Fibroblast of gingiva (primary cell): Measurements from ENCODE around the gene CASK.
"Not testable (repeated sequence)": the region's sequence is repeated elsewhere in the genome, so short reads cannot be mapped to it uniquely, and the experiment has no call there.

Source experiments
- DNase-seq: peaks from one replicate; pipeline ENCODE4 v3.0.0-alpha.2; 2011; ENCODE audit warnings: low read depth

The CASK gene

GRCh38 chrX:41646201-41646600, 277.2 kb downstream of the CASK start:
- not testable (repeated sequence) for DNase-seq

GRCh38 chrX:41634284-41634683, 289.1 kb downstream of the CASK start:
- DNase-seq = peak; percentile 35

DNA sequence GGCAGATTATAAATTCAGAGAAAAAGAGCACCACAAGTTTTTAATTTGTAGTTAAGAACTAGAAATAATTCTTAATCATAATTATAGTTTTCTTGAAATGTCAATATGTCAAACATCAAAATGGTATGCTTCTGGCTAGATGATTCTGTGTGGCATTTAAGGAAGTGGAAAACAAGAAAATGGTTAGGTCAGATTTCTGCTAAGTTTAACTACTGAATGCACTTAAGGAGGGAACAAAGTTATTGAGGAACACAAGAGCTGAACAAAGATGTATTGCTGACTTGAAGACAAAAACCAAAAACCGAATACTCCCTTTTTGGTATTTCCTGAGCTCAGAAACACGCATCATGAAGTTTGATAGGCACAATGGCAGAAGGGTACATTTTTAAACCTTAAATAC, 293.3 kb downstream of the CASK start:
- DNase-seq = no peak

GRCh38 chrX:41629539-41629938, 293.8 kb downstream of the CASK start:
- no peak for DNase-seq

GRCh38 chrX:41621222-41621723, 302.1 kb downstream of the CASK start:
- no peak for DNase-seq

DNA sequence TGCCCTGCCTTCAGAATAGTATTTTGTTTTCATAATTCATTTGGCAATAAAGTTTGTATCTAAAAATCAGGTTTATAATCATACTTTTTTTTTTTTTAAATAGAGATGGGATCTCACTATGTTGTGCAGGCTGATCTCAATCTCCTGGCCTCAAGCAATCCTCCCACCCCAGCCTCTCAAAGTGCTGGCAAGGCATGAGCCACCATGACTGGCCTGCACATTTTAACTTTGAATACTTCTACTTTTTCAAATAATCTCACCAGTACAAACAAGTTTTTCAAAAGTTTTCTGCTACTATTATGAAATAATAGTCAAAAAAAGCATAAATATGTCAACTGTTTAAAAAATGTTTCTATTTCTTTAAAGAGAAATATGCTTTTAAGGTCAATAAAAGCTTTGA, 304.1 kb downstream of the CASK start:
- no peak for DNase-seq

GRCh38 chrX:41616935-41617334, 306.4 kb downstream of the CASK start:
- no peak for DNase-seq

DNA sequence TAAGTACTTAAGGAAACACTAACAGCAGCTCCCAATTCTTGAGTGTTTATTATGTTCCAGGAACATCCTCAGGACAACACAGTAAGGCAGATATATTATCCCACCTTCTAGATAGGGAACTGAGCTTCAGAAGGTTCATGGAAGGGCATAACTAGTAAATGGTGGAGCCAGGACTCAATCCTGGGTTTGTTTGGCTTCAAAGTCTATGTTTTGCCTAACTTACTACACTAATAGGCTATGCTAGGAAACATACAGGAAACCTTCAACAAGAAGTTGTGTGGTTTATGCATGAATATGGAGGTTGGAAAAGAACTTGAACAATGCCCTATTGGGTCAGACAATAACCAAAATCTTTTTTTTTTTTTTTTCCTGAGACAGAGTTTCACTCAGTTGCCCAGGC, 307.1 kb downstream of the CASK start:
- no peak for DNase-seq

DNA sequence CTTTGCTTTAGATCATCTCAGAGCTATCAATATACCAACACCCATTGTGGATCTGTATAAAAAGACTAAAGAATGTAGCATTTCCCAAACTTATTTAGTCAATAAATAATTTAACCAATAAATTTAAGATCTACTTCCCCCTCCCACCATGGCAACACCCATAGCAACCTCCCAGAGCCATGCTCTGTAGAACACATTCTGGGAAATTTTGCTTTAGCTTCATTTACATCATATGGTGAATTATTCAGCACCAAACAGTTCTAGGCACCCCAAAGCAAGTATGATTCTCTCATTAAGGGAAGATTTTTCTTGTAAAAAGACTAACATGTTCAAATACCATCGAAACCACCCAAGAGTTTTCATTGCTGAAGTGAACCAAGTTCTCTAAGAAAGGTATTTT, 315.1 kb downstream of the CASK start:
- no peak for DNase-seq

- DNase-seq = no peak
Observed at GRCh38 chrX:41607264-41607832, 316.0 kb downstream of the CASK start.

DNA sequence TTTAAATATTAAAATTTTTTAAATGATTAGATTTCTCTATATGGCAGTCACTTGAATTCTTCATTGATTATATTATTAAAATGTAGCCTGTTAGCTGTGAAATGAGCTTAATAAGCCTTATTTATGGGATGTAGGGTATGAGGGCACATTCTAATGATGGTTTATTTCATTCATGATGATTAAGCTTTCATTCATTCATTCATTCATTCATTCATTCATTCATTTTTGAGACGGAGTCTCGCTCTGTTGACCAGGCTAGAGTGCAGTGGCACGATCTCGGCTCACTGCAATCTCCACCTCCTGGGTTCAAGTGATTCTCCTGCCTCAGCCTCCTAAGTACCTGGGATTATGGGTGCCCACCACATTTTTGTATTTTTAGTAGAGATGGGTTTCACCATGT, 317.3 kb downstream of the CASK start:
- DNase-seq = not testable (repeated sequence)

- DNase-seq = no peak
Observed at GRCh38 chrX:41604766-41605543, 318.4 kb downstream of the CASK start.

GRCh38 chrX:41604177-41604576, 319.2 kb downstream of the CASK start:
- DNase-seq = no peak

DNA sequence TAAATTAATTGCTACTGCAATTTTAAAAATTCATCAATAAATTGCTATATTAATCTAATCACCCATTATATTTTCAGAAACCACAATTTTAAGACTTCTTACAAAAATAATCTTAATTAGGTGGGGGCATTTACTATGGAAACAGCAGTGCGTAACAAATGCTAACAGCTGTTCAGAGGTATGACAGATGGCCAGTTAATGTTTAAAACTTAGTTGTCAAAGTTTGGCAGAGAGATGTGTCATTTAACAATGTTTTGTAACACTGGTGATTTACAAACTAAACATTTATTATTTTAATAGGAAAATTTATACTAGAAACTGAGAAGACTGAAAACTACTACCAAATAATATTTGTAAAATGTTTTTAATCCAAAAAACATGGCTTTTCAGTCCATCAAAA, 319.8 kb downstream of the CASK start:
- DNase-seq = no peak

GRCh38 chrX:41602816-41603345, 320.5 kb downstream of the CASK start:
- peak; percentile 1 for DNase-seq

DNA sequence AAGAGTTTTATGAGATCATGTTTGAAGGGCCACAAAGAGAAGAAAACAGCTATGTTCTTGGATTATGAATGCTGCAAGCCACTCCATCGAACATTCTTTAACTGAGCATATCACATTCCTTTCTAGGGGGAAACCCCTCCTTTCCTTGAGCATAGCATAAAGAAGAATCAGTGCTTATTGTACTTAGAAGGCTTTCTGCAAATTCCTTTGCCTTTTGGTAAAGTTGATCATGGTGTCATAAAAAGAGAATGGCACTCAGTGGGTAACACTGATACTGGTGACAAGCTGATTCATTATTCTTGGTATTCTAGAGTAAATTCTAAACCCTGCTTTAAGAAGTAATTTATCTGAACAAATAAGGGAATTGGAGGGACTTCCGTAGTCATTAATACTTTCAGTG, 323.1 kb downstream of the CASK start:
- DNase-seq = peak; percentile 6

- DNase-seq = no peak
Observed at GRCh38 chrX:41599507-41599906, 323.8 kb downstream of the CASK start.

DNA sequence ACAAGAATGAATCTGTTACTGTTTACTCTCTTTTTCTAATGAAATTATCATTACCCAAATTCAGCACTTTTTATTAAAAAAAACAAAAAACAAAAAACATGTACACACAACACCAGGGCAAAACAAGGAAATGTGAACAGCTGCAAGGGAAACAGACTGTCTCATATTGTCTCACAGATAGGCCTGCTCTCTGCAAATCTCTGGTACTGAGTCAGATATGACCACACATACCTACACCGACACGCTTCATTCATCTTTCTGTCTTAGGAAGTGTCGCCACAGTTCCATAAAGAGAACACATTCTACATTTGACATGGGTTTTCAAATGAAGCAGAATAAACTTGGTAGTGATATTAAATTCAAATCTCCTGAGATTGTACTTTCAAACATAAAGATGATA, 326.8 kb downstream of the CASK start:
- DNase-seq = no peak

- DNase-seq = no peak
Observed at GRCh38 chrX:41594634-41595033, 328.7 kb downstream of the CASK start.

DNA sequence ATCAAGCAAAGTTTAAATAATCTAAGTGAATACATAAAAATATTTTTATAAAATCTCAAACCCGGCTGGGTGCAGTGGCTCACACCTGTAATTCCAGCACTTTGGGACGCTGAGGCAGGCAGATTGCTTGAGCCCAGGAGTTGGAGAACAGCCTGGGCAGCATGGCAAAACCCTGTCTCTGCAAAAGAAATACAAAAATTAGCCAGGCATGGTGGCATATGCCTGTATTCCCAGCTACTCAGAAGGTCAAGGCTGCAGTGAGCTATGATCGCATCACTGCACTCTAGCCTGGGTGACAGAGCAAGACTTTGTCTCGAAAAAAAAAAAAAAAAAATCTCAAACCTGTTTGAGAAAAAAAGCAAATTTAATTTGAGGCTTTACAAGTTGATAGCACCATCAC, 331.4 kb downstream of the CASK start:
- DNase-seq = no peak

- DNase-seq = no peak
Observed at GRCh38 chrX:41590641-41591040, 332.7 kb downstream of the CASK start.

- peak; percentile 21 for DNase-seq
Observed at GRCh38 chrX:41589634-41590270, 333.6 kb downstream of the CASK start.

DNA sequence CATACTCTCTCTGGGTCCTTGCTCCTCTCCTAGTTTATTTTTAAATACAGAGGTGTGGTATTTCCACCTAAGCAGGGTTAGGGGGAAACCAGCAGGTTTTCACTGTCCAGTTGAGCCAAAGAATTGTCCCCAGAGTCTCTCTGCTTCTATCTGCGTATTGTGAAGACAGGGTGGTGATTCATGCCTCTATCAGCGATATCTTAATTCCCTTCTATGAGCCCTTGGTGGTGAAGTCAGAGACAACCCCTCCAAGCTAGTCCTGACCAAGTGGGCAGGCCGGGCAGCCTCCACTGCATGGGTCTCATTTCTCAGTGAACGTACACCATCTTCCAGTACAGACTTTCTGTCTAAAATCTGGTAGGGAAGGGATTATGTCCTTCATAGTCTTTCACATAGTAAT, 335.1 kb downstream of the CASK start:
- no peak for DNase-seq
